Measurements from ENCODE around the gene OR4D11.

DNA sequence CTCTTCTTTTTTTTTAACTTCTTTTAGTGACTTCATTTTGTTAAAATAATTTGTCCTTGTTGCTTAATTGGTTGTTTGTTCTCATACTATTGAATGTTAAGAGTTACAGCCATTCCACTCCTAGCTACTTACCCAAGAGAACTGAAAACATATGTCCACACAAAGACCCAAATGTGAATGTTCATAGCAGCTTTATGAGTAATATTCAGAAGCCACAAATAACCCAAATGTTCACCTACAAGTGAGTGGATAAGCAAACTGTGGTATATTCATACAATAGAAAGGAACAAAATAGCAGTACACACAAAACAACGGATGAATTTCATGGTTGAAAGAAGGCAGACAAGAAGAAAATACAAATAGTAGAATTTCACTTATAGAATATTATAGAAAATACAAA lies 1.4 kb upstream of the OR4D11 start:
- no peak for TF ChIP-seq EZH2 (IDR thresholded peaks at IDR 0.05; ENCODE audit: borderline replicate concordance, low read depth, low read length, severe bottlenecking)
- no peak for TF ChIP-seq POLR2AphosphoS5 (IDR thresholded peaks at IDR 0.05; ENCODE audit: insufficient read depth, low read depth, low read length)
- no peak for TF ChIP-seq POLR2A (IDR thresholded peaks at IDR 0.05; ENCODE audit: low read depth, low read length)
- TF ChIP-seq, protein P1, sequence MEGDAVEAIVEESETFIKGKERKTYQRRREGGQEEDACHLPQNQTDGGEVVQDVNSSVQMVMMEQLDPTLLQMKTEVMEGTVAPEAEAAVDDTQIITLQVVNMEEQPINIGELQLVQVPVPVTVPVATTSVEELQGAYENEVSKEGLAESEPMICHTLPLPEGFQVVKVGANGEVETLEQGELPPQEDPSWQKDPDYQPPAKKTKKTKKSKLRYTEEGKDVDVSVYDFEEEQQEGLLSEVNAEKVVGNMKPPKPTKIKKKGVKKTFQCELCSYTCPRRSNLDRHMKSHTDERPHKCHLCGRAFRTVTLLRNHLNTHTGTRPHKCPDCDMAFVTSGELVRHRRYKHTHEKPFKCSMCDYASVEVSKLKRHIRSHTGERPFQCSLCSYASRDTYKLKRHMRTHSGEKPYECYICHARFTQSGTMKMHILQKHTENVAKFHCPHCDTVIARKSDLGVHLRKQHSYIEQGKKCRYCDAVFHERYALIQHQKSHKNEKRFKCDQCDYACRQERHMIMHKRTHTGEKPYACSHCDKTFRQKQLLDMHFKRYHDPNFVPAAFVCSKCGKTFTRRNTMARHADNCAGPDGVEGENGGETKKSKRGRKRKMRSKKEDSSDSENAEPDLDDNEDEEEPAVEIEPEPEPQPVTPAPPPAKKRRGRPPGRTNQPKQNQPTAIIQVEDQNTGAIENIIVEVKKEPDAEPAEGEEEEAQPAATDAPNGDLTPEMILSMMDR (IDR thresholded peaks at IDR 0.05; ENCODE audit: extremely low read depth in 1 of 2, insufficient read depth in 1 of 2, low read depth in 1 of 2, low read length in 2 of 2) = no peak
- no peak for TF ChIP-seq MYC (IDR thresholded peaks at IDR 0.05; ENCODE audit: low read depth, low read length)
